K562 (cell line): ENCODE results near the gene ELMO1. TPM values are rescaled to one million over a fixed set of nuclear protein-coding genes. Genes with fewer than 3 reads are reported as not detected.

ENCODE experiments used
- CHD7 ChIP-seq: fragments of 200-600 bp; sonication (generic); IDR thresholded peaks from one replicate; pipeline ENCODE4 v1.6.1; 2012; ENCODE audit warnings: mild to moderate bottlenecking, low read depth, low read length, inconsistent platforms
- ZNF609 ChIP-seq: sonication (generic); formaldehyde crosslinking; IDR thresholded peaks from 2 replicates; pipeline ENCODE4 v1.8.1; 2023; ENCODE audit warnings: missing genetic modification reagents, mild to moderate bottlenecking, borderline replicate concordance
- polyA plus RNA-seq, 8 experiments: library from polyadenylated mRNA; depleted of rRNA in 4 of 8; stranded (reverse) in 5 of 8; unstranded in 3 of 8; fragments of >200 nt; fragmentation: Nextera tagmentation in 2 of 8; fragmentation: Illumina TruSeq in 1 of 8; extraction: Ambion mirVana in 2 of 8; extraction: Trizol in 1 of 8; gene quantifications; 2 replicates each; pipeline versions ENCODE4 v1.2.1 to v1.2.3, GENCODE V29; 2011 to 2014; ENCODE audit warnings: inconsistent platforms in 1 of 8, missing spikeins in 1 of 8
- total RNA-seq, 7 experiments: library from RNA; depleted of rRNA in 6 of 7; stranded (reverse); fragments of >200 nt in 6 of 7; fragmentation: Illumina TruSeq in 2 of 7; extraction: Trizol in 2 of 7; gene quantifications; 2 replicates each; pipeline versions ENCODE4 v1.2.1 to v1.2.3, GENCODE V29; 2011 to 2021; ENCODE audit warnings: low replicate concordance in 1 of 7

ELMO1 gene
- total and polyA plus RNA-seq, 9 of the 15 experiments (the other 6 are each of a cell fraction or from before 2014, with no cell fraction given) = 0.36 to 7.2 (median 3.6) TPM

GRCh38 chr7:37309493-37309892 lies 139.2 kb downstream of the ELMO1 start (continued):
- TF ChIP-seq CHD7 (no peak), ZNF609 (CRISPR knock-in tag) (no peak)
